GM10266 (cell line): ENCODE results near the gene POLN.

ENCODE experiments used
- DNase-seq: peaks from one replicate; pipeline ENCODE4 v3.0.0; 2012; ENCODE audit errors: extremely low spot score
- TF ChIP-seq, protein P1 (sequence below): IDR thresholded peaks from 2 replicates; pipeline ENCODE4 v1.5.1; 2012; ENCODE audit warnings: mild to moderate bottlenecking, low read depth; ENCODE audit not compliant: control insufficient read depth, insufficient read depth; ENCODE audit errors: missing control alignments

Gene POLN

GRCh38 chr4:2261110-2261852 is 19.4 kb upstream of the POLN start:
- TF ChIP-seq, protein P1, sequence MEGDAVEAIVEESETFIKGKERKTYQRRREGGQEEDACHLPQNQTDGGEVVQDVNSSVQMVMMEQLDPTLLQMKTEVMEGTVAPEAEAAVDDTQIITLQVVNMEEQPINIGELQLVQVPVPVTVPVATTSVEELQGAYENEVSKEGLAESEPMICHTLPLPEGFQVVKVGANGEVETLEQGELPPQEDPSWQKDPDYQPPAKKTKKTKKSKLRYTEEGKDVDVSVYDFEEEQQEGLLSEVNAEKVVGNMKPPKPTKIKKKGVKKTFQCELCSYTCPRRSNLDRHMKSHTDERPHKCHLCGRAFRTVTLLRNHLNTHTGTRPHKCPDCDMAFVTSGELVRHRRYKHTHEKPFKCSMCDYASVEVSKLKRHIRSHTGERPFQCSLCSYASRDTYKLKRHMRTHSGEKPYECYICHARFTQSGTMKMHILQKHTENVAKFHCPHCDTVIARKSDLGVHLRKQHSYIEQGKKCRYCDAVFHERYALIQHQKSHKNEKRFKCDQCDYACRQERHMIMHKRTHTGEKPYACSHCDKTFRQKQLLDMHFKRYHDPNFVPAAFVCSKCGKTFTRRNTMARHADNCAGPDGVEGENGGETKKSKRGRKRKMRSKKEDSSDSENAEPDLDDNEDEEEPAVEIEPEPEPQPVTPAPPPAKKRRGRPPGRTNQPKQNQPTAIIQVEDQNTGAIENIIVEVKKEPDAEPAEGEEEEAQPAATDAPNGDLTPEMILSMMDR, result no peak
- peak; percentile 85 for DNase-seq

- TF ChIP-seq, protein P1, result no peak
- no peak for DNase-seq
Observed at GRCh38 chr4:2260344-2261109, 18.6 kb upstream of the POLN start.

DNA sequence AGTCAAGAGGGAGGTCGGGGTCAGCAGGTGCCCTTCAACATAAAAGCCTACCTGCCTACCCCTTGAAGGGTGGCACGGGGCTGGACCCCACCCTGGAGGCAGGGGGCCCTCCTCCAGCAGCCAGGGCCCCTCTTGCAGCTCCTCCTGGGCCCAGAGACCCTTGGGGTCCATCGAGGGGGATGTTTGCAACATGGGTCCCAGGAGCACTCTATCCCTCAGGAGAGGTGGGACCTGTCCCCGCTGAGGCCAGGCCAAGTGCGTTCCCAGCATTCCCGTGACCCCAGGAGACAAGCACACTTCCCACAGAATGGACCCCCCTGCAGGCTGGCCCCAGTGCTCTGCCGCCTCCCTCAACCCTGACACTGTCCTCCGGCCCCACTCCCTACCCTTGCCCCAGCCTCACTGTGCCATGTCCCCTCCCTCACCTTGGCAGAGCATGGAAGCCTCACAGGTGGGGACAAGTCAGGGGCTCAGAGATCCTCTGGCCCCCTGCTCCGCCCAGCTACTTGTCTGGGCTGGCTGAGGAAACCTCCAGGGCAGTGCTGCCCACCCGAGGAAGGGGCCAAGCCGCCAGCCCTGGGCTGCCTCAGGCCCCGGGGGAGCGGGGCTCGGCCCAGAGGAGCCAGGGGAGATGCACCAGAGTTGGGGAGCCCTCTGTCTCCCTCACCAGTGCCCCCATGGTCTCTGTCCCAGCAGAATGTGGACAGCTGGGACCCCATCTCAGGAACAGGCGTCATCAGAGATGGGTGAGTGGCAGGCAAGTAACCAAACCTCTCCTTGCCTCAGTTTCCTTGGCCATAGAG is 17.8 kb upstream of the POLN start:
- TF ChIP-seq, protein P1, result no peak
- no peak for DNase-seq

- no peak for DNase-seq
- TF ChIP-seq, protein P1, result no peak
Observed at GRCh38 chr4:2259036-2259540, 17.2 kb upstream of the POLN start.

- TF ChIP-seq, protein P1, result no peak
- DNase-seq, result no peak
Observed at GRCh38 chr4:2258091-2259035, 16.4 kb upstream of the POLN start.

- DNase-seq, result no peak
- TF ChIP-seq, protein P1, result no peak
Observed at GRCh38 chr4:2257361-2258081, 15.6 kb upstream of the POLN start.
